Mesenchymal stem cell (in vitro differentiated cells and primary cell): Measurements from ENCODE around the gene GFOD1.
A peak's percentile ranks its signal among the peaks of the same experiment; 100 is the strongest.

Source experiments
- DNase-seq: peaks from one replicate; pipeline ENCODE4 v3.0.0-alpha.2; 2013
- H2AFZ ChIP-seq: one replicate; pipeline ENCODE4 v1.6.1; 2013; ENCODE audit warnings: low read depth, mild to moderate bottlenecking, control low read depth, inconsistent platforms, low read length, moderate library complexity
- H2AK5ac ChIP-seq: 2 replicates; pipeline ENCODE4 v1.6.1; 2013; ENCODE audit warnings: low read length, moderate library complexity, mild to moderate bottlenecking, inconsistent platforms; ENCODE audit not compliant: severe bottlenecking
- H2BK120ac ChIP-seq: one replicate; pipeline ENCODE4 v1.6.1; 2013; ENCODE audit warnings: low read depth, mild to moderate bottlenecking, inconsistent platforms, low read length, moderate library complexity
- H2BK12ac ChIP-seq, 2 experiments: one replicate each; pipeline ENCODE4 v1.6.1; 2013; ENCODE audit warnings: inconsistent platforms in 2 of 2, low read length in 2 of 2, mild to moderate bottlenecking in 2 of 2, moderate library complexity in 2 of 2, control low read depth in 1 of 2
- H2BK15ac ChIP-seq: one replicate; pipeline ENCODE4 v1.6.1; 2013; ENCODE audit warnings: mild to moderate bottlenecking, low read depth, inconsistent platforms; ENCODE audit not compliant: poor library complexity, severe bottlenecking
- H2BK5ac ChIP-seq: 2 replicates; pipeline ENCODE4 v1.6.1; 2013; ENCODE audit warnings: low read depth, mild to moderate bottlenecking, low read length, control low read depth, inconsistent platforms; ENCODE audit not compliant: poor library complexity, severe bottlenecking
- H3K14ac ChIP-seq, 2 experiments: one replicate each; pipeline ENCODE4 v1.6.1; 2013; ENCODE audit warnings: inconsistent platforms in 2 of 2, low read length in 2 of 2, control low read depth in 1 of 2, mild to moderate bottlenecking in 1 of 2, moderate library complexity in 1 of 2
- H3K18ac ChIP-seq, 2 experiments: one replicate each; pipeline ENCODE4 v1.6.1; 2013; ENCODE audit warnings: inconsistent platforms in 2 of 2, low read length in 2 of 2, control low read depth in 1 of 2, low read depth in 1 of 2, mild to moderate bottlenecking in 1 of 2
- H3K23ac ChIP-seq, 2 experiments: one replicate each; pipeline ENCODE4 v1.6.1; 2013; ENCODE audit warnings: inconsistent platforms in 2 of 2, low read length in 2 of 2, mild to moderate bottlenecking in 2 of 2, moderate library complexity in 2 of 2, control low read depth in 1 of 2
- H3K27ac ChIP-seq: 2 replicates; pipeline ENCODE4 v1.5.1; 2013; ENCODE audit warnings: mild to moderate bottlenecking, moderate library complexity, low read length, control low read depth, inconsistent platforms; ENCODE audit not compliant: poor library complexity, severe bottlenecking
- H3K27me3 ChIP-seq, 2 experiments: 2 replicates each; pipeline versions ENCODE4 v1.6.1 to v1.7.0; 2013; ENCODE audit warnings: low read length in 2 of 2, mild to moderate bottlenecking in 2 of 2, moderate library complexity in 2 of 2, control low read depth in 1 of 2, inconsistent platforms in 1 of 2; ENCODE audit not compliant: control insufficient read depth in 1 of 2, insufficient read depth in 1 of 2
- H3K36me3 ChIP-seq, 2 experiments: 2 replicates each; pipeline versions ENCODE4 v1.6.1 to v1.7.0; 2013; ENCODE audit warnings: low read length in 2 of 2, control low read depth in 1 of 2, inconsistent platforms in 1 of 2, low read depth in 1 of 2, mild to moderate bottlenecking in 1 of 2; ENCODE audit not compliant: insufficient read depth in 2 of 2, control insufficient read depth in 1 of 2
- H3K4ac ChIP-seq, 2 experiments: one replicate each; pipeline ENCODE4 v1.6.1; 2013; ENCODE audit warnings: inconsistent platforms in 2 of 2, low read length in 2 of 2, mild to moderate bottlenecking in 2 of 2, moderate library complexity in 2 of 2, control low read depth in 1 of 2, low read depth in 1 of 2
- H3K4me1 ChIP-seq: 2 replicates; pipeline ENCODE4 v1.6.1; 2013; ENCODE audit warnings: low read depth, low read length, control low read depth; ENCODE audit not compliant: control insufficient read depth, insufficient read depth
- H3K4me2 ChIP-seq: 2 replicates; pipeline ENCODE4 v1.6.1; 2013; ENCODE audit warnings: low read length, mild to moderate bottlenecking, inconsistent platforms; ENCODE audit not compliant: poor library complexity, severe bottlenecking
- H3K4me3 ChIP-seq, 2 experiments: 2 replicates each; pipeline versions ENCODE4 v1.5.1 to v1.7.0; 2013; ENCODE audit warnings: low read length in 2 of 2, mild to moderate bottlenecking in 2 of 2, control low read depth in 1 of 2, low read depth in 1 of 2; ENCODE audit not compliant: insufficient read depth in 1 of 2
- H3K79me1 ChIP-seq: replicated peaks from 2 replicates; pipeline ENCODE4 v1.6.1; 2013; ENCODE audit warnings: mild to moderate bottlenecking, control low read depth, low read length, inconsistent platforms; ENCODE audit not compliant: poor library complexity, severe bottlenecking
- H3K9ac ChIP-seq: 2 replicates; pipeline ENCODE4 v1.7.0; 2013; ENCODE audit warnings: mild to moderate bottlenecking, low read length, moderate library complexity
- H3K9me3 ChIP-seq: 2 replicates; pipeline ENCODE4 v1.7.0; 2013; ENCODE audit warnings: mild to moderate bottlenecking, low read length; ENCODE audit not compliant: control insufficient read depth
- H4K8ac ChIP-seq: one replicate; pipeline ENCODE4 v1.6.1; 2013; ENCODE audit warnings: inconsistent platforms, mild to moderate bottlenecking, low read length, moderate library complexity
- H4K91ac ChIP-seq: one replicate; pipeline ENCODE4 v1.6.1; 2013; ENCODE audit warnings: mild to moderate bottlenecking, low read length, inconsistent platforms
- WGBS: methylation state at CpG from one replicate; pipeline ENCODE4 v1.1.7; 2013; ENCODE audit warnings: mixed read lengths; 5-methylcytosine and 5-hydroxymethylcytosine counted together

GFOD1 gene

GRCh38 chr6:13493147-13493546, 5.7 kb upstream of the GFOD1 start:
- Histone ChIP-seq H3K14ac (no peak overlapping the region), H3K27me3 (no peaks in the 10 kb centered on the region), H4K91ac (no peak overlapping the region), H2AK5ac (no peak overlapping the region), H3K9ac (no peak overlapping the region), H3K4me2 (no peak overlapping the region), H3K4ac (no peak overlapping the region), H3K18ac (no peak overlapping the region), H2AFZ (no peak overlapping the region), H4K8ac (no peak overlapping the region), H3K4me3 (no peak overlapping the region), H3K27ac (no peak overlapping the region), H3K23ac (no peak overlapping the region), H2BK12ac (no peak overlapping the region), H3K79me1 (no peaks in the 10 kb centered on the region), H3K36me3 (no peaks in the 10 kb centered on the region), H2BK5ac (no peak overlapping the region), H2BK15ac (no peak overlapping the region), H3K9me3 (no peaks in the 10 kb centered on the region), H2BK120ac (no peak overlapping the region), H3K4me1 (peaks cover 4% of the 10 kb centered on the region)
- 96% methylated on average over 3 of the region's 3 CpGs for WGBS
- no peak for DNase-seq

GRCh38 chr6:13492357-13492756, 5.0 kb upstream of the GFOD1 start:
- Histone ChIP-seq H2BK15ac (no peak overlapping the region), H3K23ac (no peak overlapping the region), H3K18ac (no peak overlapping the region), H4K8ac (no peak overlapping the region), H3K4me1 (peaks cover 6% of the 10 kb centered on the region), H3K27me3 (no peaks in the 10 kb centered on the region), H3K79me1 (no peaks in the 10 kb centered on the region), H2BK12ac (no peak overlapping the region), H2BK120ac (no peak overlapping the region), H3K14ac (no peak overlapping the region), H2BK5ac (no peak overlapping the region), H2AFZ (no peak overlapping the region), H4K91ac (no peak overlapping the region), H3K4ac (no peak overlapping the region), H3K27ac (no peak overlapping the region), H2AK5ac (no peak overlapping the region), H3K9ac (no peak overlapping the region), H3K36me3 (no peaks in the 10 kb centered on the region), H3K4me2 (no peak overlapping the region), H3K4me3 (no peak overlapping the region), H3K9me3 (no peaks in the 10 kb centered on the region)
- WGBS: 20% methylated on average over 1 of the region's 2 CpGs
- DNase-seq: peak; percentile 52

- no peak overlapping the region for H2AK5ac ChIP-seq
- H4K91ac ChIP-seq: peak overlapping the region; percentile 16
- no peak overlapping the region for H3K23ac ChIP-seq
- DNase-seq: no peak
- peaks cover 7% of the 10 kb centered on the region for H3K4me1 ChIP-seq
- H3K9me3 ChIP-seq: no peaks in the 10 kb centered on the region
- no peak overlapping the region for H3K4ac ChIP-seq
- 98% methylated on average over 2 of the region's 3 CpGs for WGBS
- H3K9ac ChIP-seq: no peak overlapping the region
- no peaks in the 10 kb centered on the region for H3K79me1 ChIP-seq
- H2AFZ ChIP-seq: no peak overlapping the region
- no peak overlapping the region for H3K4me3 ChIP-seq
- H3K27ac ChIP-seq: no peak overlapping the region
- no peaks in the 10 kb centered on the region for H3K27me3 ChIP-seq
- no peak overlapping the region for H2BK120ac ChIP-seq
- no peak overlapping the region for H2BK15ac ChIP-seq
- H3K18ac ChIP-seq: no peak overlapping the region
- H3K36me3 ChIP-seq: no peaks in the 10 kb centered on the region
- no peak overlapping the region for H3K4me2 ChIP-seq
- H4K8ac ChIP-seq: no peak overlapping the region
- no peak overlapping the region for H2BK12ac ChIP-seq
- no peak overlapping the region for H2BK5ac ChIP-seq
- H3K14ac ChIP-seq: no peak overlapping the region
These were observed 4.1 kb upstream of the GFOD1 start for GRCh38 chr6:13491538-13491937.

GRCh38 chr6:13490402-13490801, 3.0 kb upstream of the GFOD1 start:
- Histone ChIP-seq H3K23ac (no peak overlapping the region), H4K8ac (no peak overlapping the region), H3K14ac (no peak overlapping the region), H3K4me3 (no peak overlapping the region), H2BK15ac (no peak overlapping the region), H3K4me1 (peaks cover 11% of the 10 kb centered on the region), H2AFZ (no peak overlapping the region), H3K79me1 (no peaks in the 10 kb centered on the region), H2AK5ac (no peak overlapping the region), H3K27me3 (no peaks in the 10 kb centered on the region), H4K91ac (no peak overlapping the region), H3K4ac (no peak overlapping the region), H3K4me2 (no peak overlapping the region), H3K18ac (no peak overlapping the region), H3K9ac (no peak overlapping the region), H2BK120ac (no peak overlapping the region), H3K9me3 (no peaks in the 10 kb centered on the region), H2BK12ac (no peak overlapping the region), H2BK5ac (no peak overlapping the region), H3K27ac (no peak overlapping the region), H3K36me3 (no peaks in the 10 kb centered on the region)
- WGBS: 95% methylated on average over 3 of the region's 3 CpGs
- no peak for DNase-seq
